MCF 10A (cell line): Measurements from ENCODE around the gene LAYN. TPM values are rescaled to one million over a fixed set of nuclear protein-coding genes. Genes with fewer than 3 reads are reported as not detected.

Experiments used
- BruUV-seq: library from RNA; stranded (reverse); fragments of 400-500 nt; replicated peaks from 2 replicates; lab custom pipeline; 2021; lab: Mats Ljungman, UMichigan
- CTCF ChIA-PET: fragments of 300-600 bp; sonication (Branson Sonifier 250); formaldehyde crosslinking; extraction: SDS; loops from one replicate; lab custom pipeline; 2021; ENCODE audit warnings: antibody characterized with exemption, inconsistent platforms; lab: Yijun Ruan, JAX
- POLR2A ChIA-PET: fragments of 300-600, 350-650 bp; sonication (Branson Sonifier 250); formaldehyde crosslinking; extraction: SDS; loops from one replicate; lab custom pipeline; 2020; ENCODE audit warnings: antibody characterized with exemption, inconsistent platforms; lab: Yijun Ruan, JAX
- DNase-seq: peaks from one replicate; pipeline ENCODE4 v3.0.0-alpha.2; 2018; ENCODE audit not compliant: unreplicated experiment
- H3K27ac Mint-ChIP-seq: one replicate; pipeline ENCODE4 v1.8.0; 2022; ENCODE audit warnings: mild to moderate bottlenecking, low read depth, mixed read lengths; ENCODE audit not compliant: unreplicated experiment
- H3K27me3 Mint-ChIP-seq: one replicate; pipeline ENCODE4 v1.8.0; 2022; ENCODE audit warnings: mixed read lengths; ENCODE audit not compliant: insufficient read depth, unreplicated experiment
- H3K36me3 Mint-ChIP-seq: one replicate; pipeline ENCODE4 v1.8.0; 2022; ENCODE audit warnings: mild to moderate bottlenecking, moderate library complexity, mixed read lengths; ENCODE audit not compliant: insufficient read depth, unreplicated experiment
- H3K4me1 Mint-ChIP-seq: one replicate; pipeline ENCODE4 v1.8.0; 2022; ENCODE audit warnings: mixed read lengths; ENCODE audit not compliant: insufficient read depth, unreplicated experiment
- H3K4me3 Mint-ChIP-seq: one replicate; pipeline ENCODE4 v1.8.0; 2022; ENCODE audit warnings: mild to moderate bottlenecking, moderate library complexity, mixed read lengths; ENCODE audit not compliant: unreplicated experiment
- H3K9me3 Mint-ChIP-seq: one replicate; pipeline ENCODE4 v1.8.0; 2022; ENCODE audit warnings: mixed read lengths; ENCODE audit not compliant: unreplicated experiment
- CTCF ChIP-seq: fragments of 200-600 bp; IDR thresholded peaks from one replicate; pipeline ENCODE4 v1.8.0; 2022; ENCODE audit warnings: antibody characterized with exemption, mild to moderate bottlenecking; ENCODE audit not compliant: unreplicated experiment
- intact Hi-C: fragments of 100-400 bp; cut with micrococcal nuclease; formaldehyde crosslinking; loops from 2 replicates; pipeline ENCODE4 v1.14.1; 2022
- total RNA-seq: library from RNA; stranded (reverse); gene quantifications from 2 replicates; pipeline ENCODE4 v1.2.3, GENCODE V29; 2022

LAYN gene
- total RNA-seq, 1 experiment from 2014 or later: not detected

GRCh38 chr11:111602865-111603610 lies 62.5 kb downstream of the LAYN start:
- Mint-ChIP-seq H3K4me1 (peaks cover 36% of the 10 kb centered on the region), H3K27ac (peak overlapping the region; percentile 97), H3K4me3 (peak overlapping the region; percentile 99), H3K36me3 (no peaks in the 10 kb centered on the region), H3K27me3 (no peaks in the 10 kb centered on the region), H3K9me3 (no peaks in the 10 kb centered on the region)
- no TSS peak for BruUV-seq
- POLR2A ChIA-PET: interaction anchor here (0.5 to 4.0 kb wide), 15 partner anchors 9 to 1711 kb away, joined by 3 to 61 read pairs (median 4); partner anchors contain the start of genes ALG9, PPP2R1B, SDHD and TIMM8B
- CTCF ChIA-PET: interaction anchor here (0.6 to 4.5 kb wide), 14 partner anchors 12 to 1548 kb away, joined by 3 to 49 read pairs (median 3); partner anchors contain the start of gene PPP2R1B
- TF ChIP-seq CTCF: no peak
- peak; percentile 35 for DNase-seq
- intact Hi-C loops: loop anchor here (1.0 to 5.0 kb wide), 5 partner anchors 114 to 238 kb away; partner anchors contain the start of gene PPP2R1B

- H3K4me3 Mint-ChIP-seq: peak overlapping the region; percentile 99
- TF ChIP-seq CTCF: no peak
- no peak for DNase-seq
- H3K9me3 Mint-ChIP-seq: no peaks in the 10 kb centered on the region
- ChIA-PET CTCF (interaction anchor here (0.6 to 4.5 kb wide), 23 partner anchors 10 to 1547 kb away, joined by 3 to 49 read pairs (median 4); partner anchors contain the start of gene PPP2R1B), POLR2A (interaction anchor here (0.5 to 4.0 kb wide), 17 partner anchors 9 to 1711 kb away, joined by 3 to 61 read pairs (median 4); partner anchors contain the start of genes PPP2R1B and TTC12)
- peaks cover 29% of the 10 kb centered on the region for H3K4me1 Mint-ChIP-seq
- intact Hi-C loops: loop anchor here (1.0 to 5.0 kb wide), 3 partner anchors 114 to 163 kb away; partner anchors contain the start of gene PPP2R1B
- H3K27me3 Mint-ChIP-seq: no peaks in the 10 kb centered on the region
- TSS peak; percentile 44 for BruUV-seq
- H3K36me3 Mint-ChIP-seq: no peaks in the 10 kb centered on the region
- peak overlapping the region; percentile 97 for H3K27ac Mint-ChIP-seq
Measured at GRCh38 chr11:111603611-111604130, 63.2 kb downstream of the LAYN start.

- Mint-ChIP-seq H3K27ac (no peak overlapping the region), H3K4me3 (peak overlapping the region; percentile 99), H3K4me1 (peaks cover 27% of the 10 kb centered on the region), H3K27me3 (no peaks in the 10 kb centered on the region), H3K9me3 (no peaks in the 10 kb centered on the region), H3K36me3 (no peaks in the 10 kb centered on the region)
- intact Hi-C loops: loop anchor here (5.0 kb wide), 1 partner anchor 113 kb away; no protein-coding TSS in a partner anchor
- no TSS peak for BruUV-seq
- POLR2A ChIA-PET: interaction anchor here (0.6 to 4.0 kb wide), 12 partner anchors 9 to 266 kb away, joined by 3 to 61 read pairs (median 4); partner anchors contain the start of gene PPP2R1B
- TF ChIP-seq CTCF: peak; percentile 52
- CTCF ChIA-PET: interaction anchor here (0.6 to 4.5 kb wide), 29 partner anchors 9 to 1905 kb away, joined by 3 to 49 read pairs (median 4); partner anchors contain the start of gene PPP2R1B
- peak; percentile 45 for DNase-seq
Measured at GRCh38 chr11:111604392-111605009, 64.0 kb downstream of the LAYN start.
